Measurements from ENCODE around the gene WASF3.

DNA sequence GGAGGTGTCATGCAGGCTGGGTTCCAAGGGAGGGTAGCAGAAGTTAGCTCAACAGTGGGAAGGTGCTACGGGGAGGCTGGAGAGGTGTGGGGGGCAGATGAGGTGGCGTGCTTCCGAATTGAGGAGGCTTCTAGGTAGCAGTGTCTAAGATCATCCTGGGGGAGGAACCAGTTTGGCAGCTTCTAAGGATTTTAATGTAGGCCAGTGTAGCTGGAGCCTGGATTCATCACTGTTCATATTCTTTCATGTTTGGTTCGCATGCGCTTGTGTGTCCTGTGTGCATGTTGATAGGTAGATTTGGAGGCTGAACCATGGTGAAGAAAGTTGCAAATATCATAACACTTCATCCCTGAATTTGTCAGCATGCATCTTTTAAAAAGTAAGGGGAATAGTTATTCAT, 116.4 kb downstream of the WASF3 start:
- TF ChIP-seq CTCF (IDR thresholded peaks at IDR 0.05; ENCODE audit: low read depth, low read length) (no peak), EZH2phosphoT487 (IDR thresholded peaks at IDR 0.05; ENCODE audit: low read depth) (no peak)
